Activated CD4-positive, alpha-beta T cell treated with anti-CD3 and anti-CD28 coated beads for 4 hours (primary cell): ENCODE data around the gene CEMP1.
A peak's percentile ranks its signal among the peaks of the same experiment; 100 is the strongest.

Experiments
- DNase-seq, 2 donors: peaks; one replicate each; pipeline ENCODE4 v3.0.0-alpha.2; 2020

The CEMP1 gene

DNA sequence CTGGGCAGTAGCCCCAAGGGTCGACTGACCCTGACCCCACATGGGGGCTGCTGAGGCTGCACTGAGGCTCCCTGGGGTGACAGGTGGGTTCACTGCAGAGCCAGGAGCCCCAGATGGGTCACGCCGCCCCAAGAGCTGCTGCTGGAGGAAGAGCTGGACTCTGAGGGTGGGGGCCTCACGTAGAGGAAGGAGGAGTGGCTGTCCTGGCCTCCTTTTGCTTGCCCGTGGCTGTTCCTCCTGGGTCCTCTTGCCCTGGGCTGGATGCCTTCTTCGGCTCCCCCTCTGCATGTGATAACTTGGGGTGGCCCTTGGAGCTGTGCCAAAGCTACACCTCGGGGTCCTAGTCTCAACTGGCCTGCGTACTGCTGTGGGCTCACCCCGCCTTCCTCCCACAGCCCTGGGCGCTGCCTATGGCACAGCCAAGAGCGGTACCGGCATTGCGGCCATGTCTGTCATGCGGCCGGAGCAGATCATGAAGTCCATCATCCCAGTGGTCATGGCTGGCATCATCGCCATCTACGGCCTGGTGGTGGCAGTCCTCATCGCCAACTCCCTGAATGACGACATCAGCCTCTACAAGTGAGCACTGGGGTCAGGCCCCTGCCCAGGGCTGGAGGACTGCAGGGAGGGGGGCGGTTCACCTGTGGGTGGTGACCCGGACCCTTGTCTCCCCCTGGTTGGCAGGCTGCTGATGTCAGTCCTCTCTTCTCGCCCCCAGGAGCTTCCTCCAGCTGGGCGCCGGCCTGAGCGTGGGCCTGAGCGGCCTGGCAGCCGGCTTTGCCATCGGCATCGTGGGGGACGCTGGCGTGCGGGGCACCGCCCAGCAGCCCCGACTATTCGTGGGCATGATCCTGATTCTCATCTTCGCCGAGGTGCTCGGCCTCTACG is 12.1 kb downstream of the CEMP1 start:
- DNase-seq = no peak

DNA sequence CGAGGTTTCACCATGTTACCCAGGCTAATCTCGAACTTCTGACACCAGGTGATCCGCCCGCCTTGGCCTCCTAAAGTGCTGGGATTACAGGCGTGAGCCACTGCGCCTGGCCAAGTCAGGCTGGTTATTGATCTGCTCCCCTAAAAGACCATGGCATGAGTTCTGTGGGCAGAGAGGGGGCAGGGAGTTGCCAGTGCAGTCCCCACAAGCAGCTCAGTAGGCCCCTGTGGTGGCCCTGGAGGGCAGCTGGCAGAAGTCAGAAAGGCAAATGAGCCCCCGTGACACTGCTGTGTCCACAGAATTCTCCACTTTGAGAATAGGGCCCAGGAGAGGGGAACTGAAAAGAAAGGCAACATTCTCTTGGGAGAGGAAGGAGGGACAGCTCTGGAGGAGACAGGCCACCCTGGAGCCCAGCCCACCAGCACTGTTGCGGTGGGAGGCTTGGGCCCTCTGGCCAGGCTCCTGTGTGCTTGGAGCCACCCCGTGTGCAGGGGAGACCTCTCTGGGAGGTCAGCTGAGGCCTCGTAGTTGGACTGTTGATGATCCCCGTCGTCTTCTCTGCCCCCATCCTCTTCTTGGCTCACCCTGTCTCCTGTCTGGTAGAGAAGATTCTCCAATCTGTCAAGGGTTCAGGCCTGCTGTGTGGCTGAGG is 13.1 kb downstream of the CEMP1 start:
- DNase-seq = no peak

DNA sequence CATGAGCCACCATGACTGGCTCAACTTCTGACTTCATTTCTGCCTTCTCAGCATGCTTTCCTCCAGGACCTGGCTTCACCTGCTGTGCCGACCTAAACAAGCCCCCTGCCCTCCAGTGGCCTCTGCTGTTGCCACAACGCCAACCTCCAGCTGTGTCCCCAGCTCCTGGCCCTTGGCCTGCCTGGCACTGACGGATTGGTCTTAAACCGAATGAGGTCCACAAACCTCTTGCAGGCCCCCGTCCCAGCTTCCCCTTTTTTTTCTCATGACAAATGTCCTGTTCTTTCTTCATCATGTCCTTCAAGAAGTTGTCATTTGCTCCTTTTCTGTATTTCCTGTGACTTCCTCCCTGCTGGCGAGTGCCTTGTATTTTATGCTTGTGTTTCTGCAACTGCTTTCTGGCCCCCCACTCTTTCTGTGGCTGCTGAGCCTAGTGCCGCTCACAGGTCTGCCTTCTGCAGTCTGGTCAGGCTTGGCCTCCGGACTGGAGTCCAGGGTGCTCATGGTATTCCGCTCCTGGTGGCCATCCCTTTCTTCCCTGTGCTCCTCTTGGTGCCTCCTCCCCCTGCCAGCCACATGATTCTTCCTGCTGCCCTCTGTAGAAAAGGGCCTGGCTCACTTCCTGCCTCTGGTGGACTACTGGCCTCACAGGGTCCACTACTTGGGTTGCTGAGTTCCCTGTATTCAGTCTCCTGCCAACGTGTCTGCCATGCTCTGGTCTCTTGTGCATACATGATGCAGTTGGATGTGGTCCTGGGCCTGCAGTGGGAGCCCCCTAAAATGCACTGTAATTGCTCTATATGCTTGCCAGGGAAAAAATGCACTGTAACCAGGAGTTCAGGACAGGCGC is 14.6 kb downstream of the CEMP1 start:
- DNase-seq = no peak

DNA sequence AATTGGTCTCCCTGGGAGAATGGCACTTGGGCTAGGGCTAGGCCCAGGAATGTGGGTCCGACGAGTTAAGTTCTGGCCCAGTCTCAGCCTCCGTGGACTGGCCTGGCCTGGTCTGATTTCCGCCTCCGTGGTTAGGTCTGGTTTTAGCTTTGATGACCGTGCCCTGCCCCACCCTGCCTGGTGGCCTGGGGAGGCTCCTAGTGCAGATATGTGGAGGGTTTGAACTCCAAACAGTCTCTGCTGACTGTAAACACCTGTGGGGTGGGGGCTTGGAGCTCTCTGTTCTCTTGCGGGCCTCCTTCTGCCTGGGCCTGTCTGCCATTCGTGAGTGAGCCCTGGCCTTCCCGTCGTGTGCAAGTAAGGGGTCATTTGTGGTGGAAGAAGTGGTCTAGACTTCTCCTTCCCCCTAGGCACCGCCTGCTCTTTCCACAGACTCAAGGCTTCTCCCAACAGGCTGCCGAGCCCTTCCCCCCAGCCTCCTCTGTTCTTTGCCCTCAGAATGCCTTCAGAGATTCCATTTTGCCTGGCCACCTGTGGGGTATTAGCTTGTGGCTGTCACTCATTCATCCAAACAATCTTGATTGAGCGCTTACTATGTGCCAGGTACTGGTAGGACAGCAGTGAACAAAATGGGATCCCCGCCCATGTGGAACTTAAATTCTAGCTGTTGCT is 15.9 kb downstream of the CEMP1 start:
- no peak for DNase-seq

DNA sequence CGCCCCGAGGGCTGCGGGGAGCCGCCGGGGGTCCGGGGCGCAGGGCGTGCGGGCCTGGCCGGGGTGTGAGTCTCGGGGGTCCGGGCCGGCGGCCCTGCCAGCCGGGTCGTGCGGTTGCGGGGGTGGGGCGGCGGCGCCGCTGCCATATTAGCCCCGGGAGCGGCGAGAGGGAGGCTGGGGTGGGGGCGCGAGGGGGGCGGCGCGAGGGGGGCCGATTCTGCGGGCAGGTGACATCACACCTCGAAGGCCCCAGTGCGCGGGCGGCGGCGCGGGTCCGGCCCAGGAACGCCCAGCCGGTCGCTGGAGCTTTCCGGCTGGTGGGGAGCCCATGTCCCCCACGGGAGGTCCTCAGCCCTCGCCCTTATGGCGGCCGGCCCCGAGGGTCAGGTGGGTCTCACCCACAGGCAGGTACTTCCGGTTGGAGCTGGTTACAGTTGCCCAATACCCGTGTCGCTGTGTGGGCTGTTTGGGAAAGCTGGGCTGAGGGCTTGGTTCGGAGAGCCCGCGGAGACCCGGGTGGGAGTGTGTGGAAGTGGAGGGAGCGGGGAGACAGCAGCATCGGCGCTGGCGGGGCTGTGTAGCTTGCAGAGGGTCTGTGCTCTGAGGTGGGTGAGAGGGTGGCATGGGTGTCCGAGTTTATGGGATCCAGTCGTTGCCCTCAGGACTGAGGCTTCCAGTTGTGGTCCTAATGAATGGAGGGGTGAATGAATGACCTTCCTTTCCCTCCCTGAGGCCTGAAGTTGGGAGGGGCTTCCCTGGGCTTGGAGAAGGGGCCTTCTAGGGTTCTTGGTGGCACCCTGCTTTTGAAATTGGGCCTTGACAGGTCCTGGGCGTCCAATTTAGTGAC is 16.7 kb downstream of the CEMP1 start:
- DNase-seq = peak in 1 of 2 donors; percentile 45

DNA sequence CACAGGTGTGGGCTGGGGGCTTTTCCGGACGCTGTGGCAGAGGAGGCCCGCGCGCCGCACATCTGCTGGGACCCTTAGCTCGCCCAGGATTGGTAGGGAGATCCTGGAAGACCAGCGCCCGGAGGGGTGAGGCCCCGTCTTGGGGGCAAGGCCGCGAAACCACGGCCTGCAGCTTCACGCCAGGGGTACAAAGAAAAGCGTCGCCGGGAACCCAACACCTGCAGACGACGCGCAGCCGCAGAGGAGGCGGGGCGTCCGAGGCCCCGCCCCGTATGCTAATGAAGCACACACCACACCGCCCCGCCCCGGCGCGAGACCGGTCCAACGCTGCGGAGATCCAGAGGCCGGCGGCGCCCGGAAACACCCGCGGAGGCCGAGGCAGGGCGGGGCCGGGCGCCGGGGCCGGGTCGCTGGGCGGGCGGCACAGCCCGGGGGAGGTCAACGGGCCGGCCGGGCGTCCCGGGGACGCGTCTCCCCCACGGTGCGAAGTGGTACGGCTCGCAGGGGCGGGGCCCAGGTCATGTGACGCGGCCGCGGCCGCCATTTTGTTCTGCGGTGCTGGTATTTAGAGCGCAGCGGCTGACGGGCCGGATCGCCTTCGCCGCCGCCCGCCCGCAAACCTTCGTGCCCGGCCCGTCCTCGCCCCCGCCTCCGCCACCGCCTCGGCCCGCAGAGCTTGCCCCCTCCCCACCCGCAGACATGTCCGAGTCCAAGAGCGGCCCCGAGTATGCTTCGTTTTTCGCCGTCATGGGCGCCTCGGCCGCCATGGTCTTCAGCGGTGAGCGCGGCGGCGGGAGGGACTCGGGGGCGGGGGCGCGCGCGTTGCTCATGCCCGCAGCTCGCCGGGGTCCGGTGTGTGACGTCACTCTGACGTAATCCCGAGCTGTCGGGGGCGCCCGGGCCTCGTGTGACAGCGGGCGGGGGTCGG is 17.5 kb downstream of the CEMP1 start, which contains the start of gene ATP6V0C:
Gene ATP6V0C, plus strand, starts transcription at position 548 of the 928 bp plus-strand sequence. Its CDS starts 152 bp downstream, at position 700.
- peak; percentile 91 to 92 for DNase-seq

DNA sequence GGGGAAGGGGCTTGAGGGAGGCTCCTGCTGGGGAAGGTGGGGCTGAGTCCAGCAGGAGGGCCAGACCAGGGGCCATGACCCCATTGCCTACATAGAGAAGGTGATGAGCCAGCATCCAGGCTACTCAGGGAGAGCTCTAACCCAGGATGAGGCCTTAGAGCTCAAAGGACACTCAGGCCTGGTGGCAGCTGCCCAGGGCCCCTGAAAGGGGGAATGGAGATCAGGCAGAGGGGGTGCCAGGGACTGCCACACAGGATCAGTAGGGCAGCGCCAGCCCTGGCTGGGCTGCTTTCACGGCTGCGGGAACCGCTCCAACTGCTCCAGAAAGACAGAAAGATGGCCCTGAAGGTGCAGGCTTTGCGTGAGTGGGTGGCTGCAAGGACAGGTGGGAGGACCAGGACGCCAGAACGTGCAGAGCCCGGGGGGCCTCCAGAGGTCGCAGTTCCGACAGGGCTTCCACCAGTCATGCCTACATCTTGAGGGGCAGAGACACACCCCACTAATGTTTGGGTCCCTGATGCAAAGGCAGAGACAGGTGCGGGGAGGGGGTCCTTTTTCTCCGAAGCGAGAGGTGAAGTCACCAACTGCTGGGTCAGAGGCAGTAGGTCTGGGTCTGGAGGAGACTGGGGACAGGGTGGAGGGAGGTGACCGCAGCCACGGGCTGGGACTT is 18.3 kb downstream of the CEMP1 start:
- DNase-seq = no peak

DNA sequence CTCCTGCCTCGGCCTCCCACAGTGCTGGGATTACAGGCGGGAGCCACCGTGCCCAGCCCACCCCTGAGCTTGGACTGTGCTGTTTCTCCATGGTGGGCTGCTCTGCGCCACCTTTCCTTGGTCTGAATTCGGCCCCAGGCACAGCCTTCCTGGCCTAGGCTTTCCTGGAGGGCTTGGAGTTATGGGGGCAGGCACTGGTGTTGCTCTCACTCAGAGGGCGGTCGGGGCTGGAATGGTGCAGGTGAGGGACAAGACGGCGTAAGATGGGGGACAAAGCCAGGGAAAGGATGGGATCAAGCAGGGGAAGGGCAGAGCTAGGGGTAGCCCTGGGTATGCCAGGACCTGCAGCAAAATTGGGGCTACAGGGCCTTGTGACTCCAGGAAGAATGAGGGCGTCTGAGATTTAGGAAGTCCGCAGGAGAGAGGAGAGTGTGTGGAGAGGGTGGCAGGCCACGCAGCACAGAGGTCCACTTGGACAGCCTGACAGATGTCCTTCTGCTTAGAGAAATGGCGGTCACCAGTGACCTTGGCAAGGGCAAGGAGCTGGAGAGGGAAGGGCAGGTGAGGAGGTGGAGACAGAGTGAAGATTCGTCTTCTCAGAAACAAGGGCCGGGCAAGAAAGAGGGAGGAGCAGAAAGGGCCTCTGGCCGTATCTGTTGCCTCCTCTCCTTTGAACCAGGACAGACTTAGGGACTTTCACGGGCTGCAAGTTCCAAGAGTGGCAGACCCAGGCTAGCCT is 19.0 kb downstream of the CEMP1 start:
- no peak for DNase-seq

DNA sequence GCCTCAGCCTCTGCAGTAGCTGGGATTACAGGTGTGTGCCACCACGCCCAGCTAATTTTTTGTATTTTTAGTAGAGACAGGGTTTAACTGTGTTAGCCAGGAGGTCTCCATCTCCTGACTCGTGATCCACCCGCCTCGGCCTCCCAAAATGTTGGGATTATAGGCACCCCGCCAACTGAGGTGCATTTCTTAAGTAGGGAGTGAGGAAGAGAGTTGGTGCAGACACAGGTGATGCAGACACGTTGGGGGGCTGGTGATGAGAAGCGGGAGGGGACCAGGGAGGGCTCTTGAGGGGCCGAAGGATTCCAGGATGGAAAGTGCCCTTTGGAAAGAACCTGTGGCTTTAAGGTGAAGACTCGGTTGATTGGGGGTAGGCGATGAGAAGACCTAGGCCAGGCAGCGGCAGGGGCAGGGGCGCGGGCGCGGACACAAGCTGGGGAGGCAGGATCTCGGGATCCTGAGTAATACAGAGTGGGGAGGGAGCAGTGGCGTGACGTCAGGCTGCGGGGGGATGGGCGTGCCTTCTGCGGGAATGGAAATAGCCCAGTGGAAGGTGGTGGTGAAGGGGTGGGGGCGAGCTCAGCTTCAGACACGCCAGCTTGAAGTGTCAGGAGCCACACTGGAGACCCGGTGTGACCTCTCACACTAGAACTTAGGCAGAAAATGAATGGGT is 19.9 kb downstream of the CEMP1 start:
- DNase-seq = no peak

DNA sequence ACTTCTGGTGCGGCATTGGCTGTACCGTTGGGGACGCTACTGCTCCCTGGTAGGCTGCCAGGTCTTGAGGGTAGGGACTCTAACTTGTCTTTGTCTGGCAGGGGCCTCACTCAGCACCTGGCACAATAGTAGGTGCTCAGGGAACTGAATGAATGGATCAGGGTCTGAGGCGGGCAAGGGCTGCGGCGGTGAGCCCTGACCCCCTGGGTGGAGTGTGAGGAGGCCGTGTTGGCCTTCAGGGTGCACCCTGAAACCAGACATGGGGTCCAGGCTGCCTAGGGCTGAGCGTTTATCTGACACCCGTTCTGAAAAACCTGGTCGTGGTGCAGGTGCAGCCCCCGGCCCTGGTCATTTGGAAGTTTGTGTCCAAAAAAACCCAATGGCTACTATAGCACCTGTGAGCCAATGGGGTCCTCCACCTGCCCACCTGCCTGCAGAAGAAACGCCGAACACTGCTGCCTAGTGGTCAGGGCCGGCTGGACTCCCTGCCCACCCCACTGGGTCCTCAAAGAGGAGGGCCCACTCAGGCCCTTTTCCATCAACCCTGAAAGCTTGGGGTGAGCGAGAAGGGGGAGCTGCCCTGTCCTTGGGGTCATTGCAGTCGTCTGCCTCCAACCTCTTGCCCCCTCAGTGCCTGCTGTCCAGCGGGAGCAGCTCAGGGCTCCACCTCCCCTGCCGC is 22.3 kb downstream of the CEMP1 start:
- DNase-seq = no peak

DNA sequence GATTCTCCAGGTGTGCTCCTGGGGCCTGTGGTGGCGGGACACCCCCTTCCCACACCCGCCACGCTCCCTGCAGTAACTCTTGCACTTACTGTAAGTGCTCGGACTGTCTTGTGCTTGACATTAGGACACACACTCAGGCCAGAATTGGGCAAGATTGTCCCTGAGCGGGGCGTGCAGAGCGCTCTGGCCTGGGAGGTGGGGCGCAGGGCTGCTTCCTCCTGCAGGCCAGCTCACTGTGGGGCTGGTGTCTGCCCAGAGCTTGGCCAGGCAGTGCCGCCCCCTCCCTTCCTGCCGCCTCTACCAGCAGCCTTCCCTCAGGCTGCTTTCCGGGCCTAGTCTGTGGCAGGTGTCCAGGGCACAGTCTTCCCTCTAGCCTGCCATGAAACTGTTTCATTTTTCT is 23.5 kb downstream of the CEMP1 start:
- DNase-seq = no peak

DNA sequence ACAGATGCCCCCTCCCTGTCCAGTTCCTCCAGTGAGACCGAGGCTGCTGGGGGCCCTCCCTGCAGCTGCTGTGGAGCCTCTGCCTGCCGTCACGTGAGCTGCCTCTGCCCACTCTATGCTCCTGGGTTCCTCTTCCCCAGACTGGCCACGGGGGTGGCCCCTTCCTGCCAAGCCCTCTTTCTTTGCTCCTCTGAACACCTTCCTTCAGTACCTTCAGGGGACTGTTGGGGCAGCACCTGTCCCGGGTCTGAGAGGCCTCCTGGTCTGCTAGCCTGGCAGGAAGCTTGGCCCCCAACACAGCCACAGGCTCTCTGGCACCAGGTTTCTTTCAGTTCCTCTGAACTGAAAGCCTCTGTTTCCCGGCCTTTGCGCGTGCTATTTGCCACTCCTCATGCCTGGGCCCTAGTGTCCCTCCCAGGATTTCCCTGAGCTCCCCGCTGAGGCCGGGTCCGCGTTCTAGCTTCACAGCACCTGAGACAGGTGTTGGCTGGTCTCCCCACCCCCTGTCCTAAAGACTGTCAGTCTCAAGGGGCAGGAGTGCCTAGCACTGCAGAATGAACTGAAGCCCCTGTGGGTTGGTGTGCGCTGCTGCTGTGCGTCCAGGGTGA is 24.1 kb downstream of the CEMP1 start:
- DNase-seq = no peak

DNA sequence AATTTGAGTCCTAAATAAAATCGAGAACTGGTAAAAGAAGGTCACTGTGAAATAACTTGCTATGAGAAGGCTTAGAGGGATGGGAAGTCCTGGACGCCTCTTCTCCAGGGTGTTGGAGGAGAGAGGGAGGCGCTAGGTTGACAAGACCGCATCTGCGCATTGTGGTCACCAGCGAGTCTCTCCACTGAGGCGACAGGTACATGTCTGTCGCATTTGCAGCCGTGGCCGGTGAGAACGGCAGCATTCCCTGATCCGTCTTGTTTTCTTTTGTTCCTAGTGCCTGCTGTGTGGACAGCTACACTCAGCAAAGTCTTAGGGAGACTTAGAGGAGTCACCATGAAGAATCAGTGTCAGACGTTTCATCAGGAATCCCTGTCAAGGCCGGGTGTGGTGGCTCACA is 25.5 kb downstream of the CEMP1 start:
- no peak for DNase-seq

DNA sequence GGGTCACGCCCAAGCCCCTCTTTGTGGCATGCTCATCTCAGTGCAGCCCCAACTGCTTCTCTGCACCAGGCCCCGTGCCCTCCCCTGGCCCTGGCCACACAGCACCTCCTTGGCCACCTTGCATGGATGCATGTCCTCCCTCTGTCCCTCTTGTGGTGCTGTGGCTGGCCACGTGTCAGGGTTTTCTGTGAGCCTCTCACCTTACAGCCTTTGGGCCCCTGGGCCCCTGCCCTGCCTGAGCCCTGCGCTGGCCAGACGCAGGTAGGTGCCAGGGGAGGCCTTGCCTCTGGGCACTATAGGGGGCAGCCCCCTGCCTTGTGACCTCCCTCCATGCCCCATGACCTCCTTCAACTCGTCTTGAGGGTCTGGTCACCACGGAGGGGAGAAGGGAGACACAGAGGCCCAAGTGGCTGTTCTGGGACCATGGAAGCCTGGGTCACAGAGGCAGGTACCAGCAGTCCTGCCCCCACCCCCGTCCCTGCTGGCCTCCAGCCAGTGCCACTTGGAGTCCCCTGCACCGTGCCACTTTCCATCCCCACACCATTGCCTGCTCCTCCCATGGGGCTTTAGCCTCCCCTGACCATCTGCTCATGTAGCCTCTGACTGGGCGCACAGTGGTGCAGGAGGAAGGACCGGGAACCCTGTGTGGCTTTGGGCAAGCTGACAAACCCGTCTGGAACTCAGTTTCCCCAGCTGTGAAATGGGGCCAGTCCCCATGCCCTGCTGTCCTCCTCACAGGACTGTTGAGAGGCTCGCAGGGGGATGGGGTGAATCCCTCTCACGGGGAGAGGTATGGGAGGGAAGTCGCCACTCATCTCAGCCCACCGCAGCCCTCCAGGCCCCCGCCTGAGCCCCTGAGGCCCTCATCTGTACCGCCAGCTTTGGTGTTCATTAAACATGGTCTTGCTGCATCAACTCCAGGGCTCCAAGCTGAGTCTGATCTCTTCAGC is 29.0 kb downstream of the CEMP1 start:
- DNase-seq = no peak

DNA sequence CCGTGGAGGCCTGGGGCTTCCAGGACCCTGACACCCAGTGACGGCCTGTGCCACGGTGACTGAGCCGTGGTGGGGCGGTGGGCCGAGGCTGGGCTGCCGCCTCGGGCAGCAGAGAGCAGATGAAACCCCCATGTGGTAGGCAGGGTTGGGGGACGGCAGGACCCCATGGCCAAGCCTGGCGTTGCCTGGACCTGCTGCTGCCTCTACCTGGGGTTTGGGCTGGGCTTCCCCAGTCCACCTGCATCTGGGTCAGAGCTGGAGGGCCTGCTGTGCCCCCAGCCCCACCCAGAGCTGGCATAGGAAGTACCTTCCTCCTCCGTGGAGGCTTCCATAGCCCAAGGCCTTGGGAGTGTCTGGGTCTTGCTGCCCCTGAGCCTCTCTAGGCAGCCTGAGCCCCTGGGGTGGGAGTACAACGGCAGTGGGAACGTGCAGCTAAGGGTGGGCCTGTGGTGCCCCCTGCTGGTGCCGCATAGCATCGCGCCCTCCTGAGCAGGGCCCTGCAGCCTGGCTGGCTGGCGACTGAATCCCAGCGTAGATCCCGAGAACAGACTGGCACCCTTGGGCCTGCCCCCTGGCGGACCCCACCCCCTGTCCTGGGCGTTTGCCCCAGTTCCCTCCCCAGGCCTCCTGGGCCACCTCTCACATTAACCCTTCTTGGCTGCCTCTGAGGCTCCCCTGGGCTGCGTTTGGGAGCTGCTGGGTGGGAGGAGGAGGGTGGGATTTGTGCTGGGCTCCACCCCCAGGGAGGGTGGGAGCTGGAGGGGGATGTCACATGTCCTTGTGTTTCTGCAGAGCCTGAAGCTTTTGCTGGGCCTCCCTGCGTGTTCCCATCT is 30.1 kb downstream of the CEMP1 start:
- DNase-seq = peak; percentile 67 to 79
